Panc1 (cell line): ENCODE results near the gene ACIN1. TPM values are rescaled to one million over a fixed set of nuclear protein-coding genes. Genes with fewer than 3 reads are reported as not detected.

Experiments used
- ATAC-seq: fragments of 200-7000 bp; cut with Tn5 transposase; 2 replicates; pipeline ENCODE4 v1.9.1; 2020; ENCODE audit warnings: mild to moderate bottlenecking, moderate library complexity
- BruUV-seq: library from RNA; stranded (reverse); fragments of 400-500 nt; replicated peaks from 2 replicates; lab custom pipeline; 2021; lab: Mats Ljungman, UMichigan
- CTCF ChIA-PET: fragments of 300-600 bp; sonication (Branson Sonifier 250); formaldehyde crosslinking; loops from one replicate; lab custom pipeline; 2022; ENCODE audit warnings: antibody characterized with exemption; lab: Charles Lee
- POLR2A ChIA-PET: fragments of 300-600 bp; sonication (Branson Sonifier 250); formaldehyde crosslinking; loops from one replicate; lab custom pipeline; 2022; ENCODE audit warnings: antibody characterized with exemption; lab: Charles Lee
- DNase-seq: peaks from one replicate; pipeline ENCODE4 v3.0.0-alpha.2; 2010; ENCODE audit warnings: low read depth, low spot score
- H3K27ac ChIP-seq: 2 replicates; pipeline ENCODE4 v1.5.1; 2011; ENCODE audit warnings: mild to moderate bottlenecking, low read length, inconsistent platforms
- H3K27me3 ChIP-seq: fragments of 200-500 bp; sonication (Bioruptor generic); 2 replicates; pipeline ENCODE4 v1.6.0; 2014; ENCODE audit warnings: low read length, inconsistent platforms; ENCODE audit not compliant: control insufficient read depth, insufficient read depth
- H3K36me3 ChIP-seq: fragments of 200-500 bp; sonication (Bioruptor generic); 2 replicates; pipeline ENCODE4 v1.5.1; 2014; ENCODE audit warnings: inconsistent platforms, mild to moderate bottlenecking, low read length, moderate library complexity; ENCODE audit not compliant: control insufficient read depth, insufficient read depth
- H3K4me1 ChIP-seq: 2 replicates; pipeline ENCODE4 v1.5.1; 2011; ENCODE audit warnings: inconsistent platforms, mild to moderate bottlenecking, low read length, moderate library complexity; ENCODE audit not compliant: control insufficient read depth, insufficient read depth
- H3K4me3 ChIP-seq, 2 experiments: 2 replicates each; pipeline ENCODE4 v1.5.1; 2011 to 2012; ENCODE audit warnings: low read depth in 2 of 2, low read length in 2 of 2, mild to moderate bottlenecking in 2 of 2, inconsistent platforms in 1 of 2, moderate library complexity in 1 of 2
- H3K9me3 ChIP-seq: fragments of 200-500 bp; sonication (Bioruptor generic); 2 replicates; pipeline ENCODE4 v1.5.1; 2014; ENCODE audit warnings: low read depth, mild to moderate bottlenecking, inconsistent platforms, low read length, moderate library complexity; ENCODE audit not compliant: control insufficient read depth, insufficient read depth
- CTCF ChIP-seq: fragments of 450-650 bp; IDR thresholded peaks from 2 replicates; pipeline ENCODE4 v1.5.1; 2017; ENCODE audit warnings: mild to moderate bottlenecking
- POLR2AphosphoS5 ChIP-seq: IDR thresholded peaks from 2 replicates; pipeline ENCODE4 v1.6.1; 2012; ENCODE audit warnings: mild to moderate bottlenecking, low read depth, low read length, moderate library complexity
- REST ChIP-seq, 2 experiments: IDR thresholded peaks; 2 replicates each; pipeline ENCODE4 v1.6.1; 2011 to 2012; ENCODE audit warnings: low read depth in 2 of 2, control low read depth in 1 of 2, low read length in 1 of 2, mild to moderate bottlenecking in 1 of 2, moderate library complexity in 1 of 2; ENCODE audit not compliant: insufficient read depth in 1 of 2
- SIN3A ChIP-seq: IDR thresholded peaks from 2 replicates; pipeline ENCODE4 v1.6.1; 2012; ENCODE audit warnings: low read depth, mild to moderate bottlenecking, low read length, moderate library complexity, borderline replicate concordance; ENCODE audit not compliant: insufficient read depth
- TCF7L2 ChIP-seq: IDR thresholded peaks from 2 replicates; pipeline ENCODE4 v1.6.1; 2011; ENCODE audit warnings: mild to moderate bottlenecking, low read depth, low read length, inconsistent platforms
- in situ Hi-C: cut with HindIII; loops from 2 replicates; pipeline ENCODE4 v1.10.0; 2016; ENCODE audit warnings: low sequenced_read_pairs, low pct_unique_long_range_greater_than_20kb
- intact Hi-C: fragments of 100-400 bp; cut with micrococcal nuclease; formaldehyde crosslinking; loops from one replicate; pipeline ENCODE4 v1.10.0; 2022; ENCODE audit not compliant: unreplicated experiment
- total RNA-seq: library from RNA; stranded (reverse); gene quantifications from one replicate; pipeline ENCODE4 v1.2.1, GENCODE V29; 2021; ENCODE audit not compliant: unreplicated experiment

The ACIN1 gene
- total RNA-seq, 1 experiment from 2014 or later, result 162 TPM

GRCh38 chr14:23040100-23040499 lies 54.8 kb downstream of the ACIN1 start:
- POLR2A ChIA-PET, result no interaction called here
- TF ChIP-seq CTCF, result no peak
- TF ChIP-seq SIN3A, result no peak
- no peak for TF ChIP-seq POLR2AphosphoS5
- TF ChIP-seq TCF7L2, result no peak
- no peak for TF ChIP-seq REST (IDR thresholded peaks at IDR 0.05; ENCODE audit: insufficient read depth in 1 of 2, low read depth in 2 of 2, low read length in 1 of 2)
- in situ Hi-C loops, result no loop called here

GRCh38 chr14:23035303-23036144 lies 59.4 kb downstream of the ACIN1 start:
- CTCF ChIA-PET, result no interaction called here
- ATAC-seq, result no peak
- no TSS peak for BruUV-seq
- no peaks in the 10 kb centered on the region for H3K27me3 ChIP-seq
- peak overlapping the region; percentile 72 to 90 for H3K4me3 ChIP-seq
- no peaks in the 10 kb centered on the region; the same call in 1 of the 2 replicates for H3K4me1 ChIP-seq
- intact Hi-C loops, result no loop called here
- peak overlapping the region; percentile 98 for H3K27ac ChIP-seq
- no peaks in the 10 kb centered on the region for H3K9me3 ChIP-seq
- POLR2A ChIA-PET, result no interaction called here
- peaks cover 8% of the 10 kb centered on the region for H3K36me3 ChIP-seq
- DNase-seq, result no peak
- TF ChIP-seq SIN3A, result no peak
- TF ChIP-seq REST (IDR thresholded peaks at IDR 0.05; ENCODE audit: insufficient read depth in 1 of 2, low read depth in 2 of 2, low read length in 1 of 2), result no peak
- no peak for TF ChIP-seq CTCF
- TF ChIP-seq POLR2AphosphoS5, result no peak
- no peak for TF ChIP-seq TCF7L2
- in situ Hi-C loops, result no loop called here

More at GRCh38 chr14:23040100-23040499, 54.8 kb downstream of the ACIN1 start:
- intact Hi-C loops, result no loop called here
- no peaks in the 10 kb centered on the region for H3K9me3 ChIP-seq
- H3K27ac ChIP-seq, result no peak overlapping the region
- CTCF ChIA-PET, result interaction anchor here (0.7 kb wide), 1 partner anchor 476 kb away, joined by 6 read pairs; no protein-coding TSS in a partner anchor
- ATAC-seq (no peak), DNase-seq (no peak)
- no peaks in the 10 kb centered on the region for H3K36me3 ChIP-seq
- H3K4me1 ChIP-seq, result no peaks in the 10 kb centered on the region; the same call in 1 of the 2 replicates
- no peaks in the 10 kb centered on the region for H3K27me3 ChIP-seq
- no peak overlapping the region for H3K4me3 ChIP-seq
- no TSS peak for BruUV-seq
